Activated CD4-positive, alpha-beta T cell treated with anti-CD3 and anti-CD28 coated beads, Interleukin-2, amount 50 U/mL, for 16 hours (primary cell): ENCODE results near the gene DNAH11.
"Not testable (repeated sequence)": the region's sequence is repeated elsewhere in the genome, so short reads cannot be mapped to it uniquely, and the experiment has no call there.

Experiments used
- DNase-seq: peaks from one replicate; pipeline ENCODE4 v3.0.0-alpha.2; 2020

DNAH11 gene, protein sequence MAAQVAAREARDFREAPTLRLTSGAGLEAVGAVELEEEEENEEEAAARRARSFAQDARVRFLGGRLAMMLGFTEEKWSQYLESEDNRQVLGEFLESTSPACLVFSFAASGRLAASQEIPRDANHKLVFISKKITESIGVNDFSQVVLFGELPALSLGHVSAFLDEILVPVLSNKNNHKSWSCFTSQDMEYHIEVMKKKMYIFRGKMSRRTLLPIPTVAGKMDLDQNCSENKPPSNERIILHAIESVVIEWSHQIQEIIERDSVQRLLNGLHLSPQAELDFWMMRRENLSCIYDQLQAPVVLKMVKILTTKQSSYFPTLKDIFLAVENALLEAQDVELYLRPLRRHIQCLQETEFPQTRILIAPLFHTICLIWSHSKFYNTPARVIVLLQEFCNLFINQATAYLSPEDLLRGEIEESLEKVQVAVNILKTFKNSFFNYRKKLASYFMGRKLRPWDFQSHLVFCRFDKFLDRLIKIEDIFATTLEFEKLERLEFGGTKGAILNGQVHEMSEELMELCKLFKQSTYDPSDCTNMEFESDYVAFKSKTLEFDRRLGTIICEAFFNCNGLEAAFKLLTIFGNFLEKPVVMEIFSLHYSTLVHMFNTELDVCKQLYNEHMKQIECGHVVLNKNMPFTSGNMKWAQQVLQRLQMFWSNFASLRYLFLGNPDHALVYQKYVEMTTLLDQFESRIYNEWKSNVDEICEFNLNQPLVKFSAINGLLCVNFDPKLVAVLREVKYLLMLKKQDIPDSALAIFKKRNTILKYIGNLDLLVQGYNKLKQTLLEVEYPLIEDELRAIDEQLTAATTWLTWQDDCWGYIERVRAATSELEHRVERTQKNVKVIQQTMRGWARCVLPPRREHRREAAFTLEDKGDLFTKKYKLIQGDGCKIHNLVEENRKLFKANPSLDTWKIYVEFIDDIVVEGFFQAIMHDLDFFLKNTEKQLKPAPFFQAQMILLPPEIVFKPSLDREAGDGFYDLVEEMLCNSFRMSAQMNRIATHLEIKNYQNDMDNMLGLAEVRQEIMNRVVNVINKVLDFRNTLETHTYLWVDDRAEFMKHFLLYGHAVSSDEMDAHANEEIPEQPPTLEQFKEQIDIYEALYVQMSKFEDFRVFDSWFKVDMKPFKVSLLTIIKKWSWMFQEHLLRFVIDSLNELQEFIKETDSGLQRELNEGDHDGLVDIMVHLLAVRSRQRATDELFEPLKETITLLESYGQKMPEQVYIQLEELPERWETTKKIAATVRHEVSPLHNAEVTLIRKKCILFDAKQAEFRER (N-terminal part only)

DNA sequence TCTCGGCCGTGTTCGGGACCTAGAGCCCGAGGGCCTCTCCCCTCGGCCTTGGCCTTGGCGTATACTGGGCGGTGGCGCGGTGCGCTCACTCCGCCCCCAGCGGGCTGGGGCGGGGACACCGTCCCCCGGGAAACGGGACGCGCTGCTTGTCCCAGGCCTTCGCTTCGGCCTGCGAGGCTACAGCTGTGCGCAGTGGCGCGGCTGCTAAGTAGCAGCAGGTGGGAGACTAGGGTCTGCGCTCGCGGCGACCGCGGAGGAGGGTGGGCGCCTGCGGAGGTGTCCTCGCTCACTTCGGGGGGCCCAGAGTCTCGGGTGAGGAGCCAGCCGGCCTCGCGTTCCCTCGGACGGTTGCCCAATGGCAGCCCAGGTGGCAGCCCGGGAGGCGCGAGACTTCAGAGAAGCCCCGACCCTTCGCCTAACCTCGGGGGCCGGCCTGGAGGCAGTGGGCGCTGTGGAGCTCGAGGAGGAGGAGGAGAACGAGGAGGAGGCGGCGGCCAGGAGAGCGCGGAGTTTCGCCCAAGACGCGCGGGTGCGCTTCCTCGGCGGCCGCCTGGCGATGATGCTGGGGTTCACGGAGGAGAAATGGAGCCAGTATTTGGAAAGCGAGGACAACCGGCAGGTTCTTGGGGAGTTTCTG is at the start of gene DNAH11:
DNAH11 (plus strand) TSS at position 149 of the 637 bp plus-strand sequence; CDS start at position 356, 207 bp downstream.
- peak; percentile 10 for DNase-seq

DNA sequence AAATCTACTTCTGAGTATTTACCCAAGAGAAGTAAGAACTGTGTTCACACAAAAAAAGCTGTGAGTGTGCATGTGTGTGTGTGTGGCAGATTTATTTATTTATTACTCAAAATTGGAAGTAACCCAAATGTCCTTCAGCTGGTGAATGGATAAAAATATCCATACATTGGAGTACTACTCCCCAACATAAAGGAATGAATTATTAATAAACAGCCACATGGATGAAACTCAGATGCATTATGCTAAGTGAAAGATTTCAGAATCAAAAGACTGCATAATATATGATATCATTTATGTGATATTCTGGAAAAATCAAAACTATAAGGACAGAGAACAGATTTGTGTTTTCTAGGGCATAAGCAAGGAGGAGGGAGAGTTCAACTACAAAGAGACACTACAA is 47.1 kb upstream of the DNAH11 start:
- no peak for DNase-seq

DNA sequence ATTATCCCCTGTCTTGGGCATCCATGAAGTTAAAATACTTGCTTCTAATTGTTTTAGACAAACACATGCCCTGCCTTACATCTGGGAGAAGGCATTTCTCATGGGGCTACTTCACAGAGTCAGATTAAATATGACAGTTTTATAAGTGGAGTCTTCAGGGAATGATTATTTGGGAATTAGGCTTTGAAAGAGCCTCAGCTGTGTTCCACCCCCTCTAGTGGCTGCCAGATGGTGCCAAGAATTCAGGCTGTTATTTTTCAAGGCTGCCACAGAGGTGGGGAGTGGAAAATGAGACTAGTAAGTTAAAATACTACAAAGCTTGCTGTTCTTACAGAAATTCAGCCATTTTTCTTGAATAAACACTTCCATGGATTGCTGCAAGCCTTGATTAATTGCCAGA is 45.8 kb upstream of the DNAH11 start:
- DNase-seq, result no peak

DNA sequence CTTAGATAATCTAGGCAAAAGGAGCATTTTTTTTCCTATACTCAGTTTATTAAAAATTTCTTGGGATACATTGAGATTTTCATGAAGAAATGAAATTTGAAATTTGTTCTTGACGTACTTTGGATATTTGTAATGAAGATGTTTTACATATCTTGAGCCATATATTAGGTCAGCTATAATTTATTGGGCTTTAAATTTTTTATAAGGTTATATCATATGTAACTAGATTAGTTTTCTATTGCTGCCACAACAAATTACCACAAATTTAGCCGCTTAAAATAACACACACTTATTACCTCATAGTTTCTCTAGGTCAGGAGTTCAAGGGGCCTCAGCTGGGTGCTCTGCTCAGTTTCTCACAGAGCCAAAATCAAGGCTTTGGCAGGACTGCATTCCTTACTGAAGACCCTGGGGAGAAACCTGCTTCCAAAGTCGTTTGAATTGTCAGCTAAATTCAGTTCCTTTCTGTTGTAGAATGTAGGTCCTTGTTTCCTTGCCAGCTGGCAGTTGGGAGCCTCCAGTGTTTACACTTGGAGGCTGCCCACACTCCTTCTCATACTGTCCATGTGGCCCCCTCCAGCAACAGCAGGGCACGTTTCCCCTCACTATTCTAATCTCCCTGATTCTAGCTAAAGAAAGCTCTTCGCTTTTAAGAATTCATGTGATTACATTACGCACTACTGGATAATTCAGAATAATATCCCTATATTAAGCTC is 42.6 kb upstream of the DNAH11 start:
- no peak for DNase-seq

DNA sequence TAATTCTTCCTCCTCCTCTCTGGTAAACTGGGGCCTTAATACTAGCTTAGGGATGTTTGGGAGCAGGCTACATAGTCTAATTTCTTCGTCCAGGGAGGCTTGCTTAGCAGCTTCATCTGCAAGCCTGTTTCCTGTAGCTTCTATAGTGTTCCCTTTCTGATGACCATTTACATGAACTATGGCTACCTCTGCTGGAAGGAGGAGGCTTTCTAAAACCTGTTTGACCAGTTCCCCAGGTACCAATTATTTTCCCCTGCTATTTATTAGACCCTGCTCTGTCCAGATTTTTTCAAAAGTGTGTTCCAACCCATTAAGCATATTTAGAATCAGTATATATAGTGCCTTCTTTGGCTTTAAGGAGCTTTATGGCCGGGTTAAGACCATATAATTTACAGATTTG is 38.8 kb upstream of the DNAH11 start:
- no peak for DNase-seq

DNA sequence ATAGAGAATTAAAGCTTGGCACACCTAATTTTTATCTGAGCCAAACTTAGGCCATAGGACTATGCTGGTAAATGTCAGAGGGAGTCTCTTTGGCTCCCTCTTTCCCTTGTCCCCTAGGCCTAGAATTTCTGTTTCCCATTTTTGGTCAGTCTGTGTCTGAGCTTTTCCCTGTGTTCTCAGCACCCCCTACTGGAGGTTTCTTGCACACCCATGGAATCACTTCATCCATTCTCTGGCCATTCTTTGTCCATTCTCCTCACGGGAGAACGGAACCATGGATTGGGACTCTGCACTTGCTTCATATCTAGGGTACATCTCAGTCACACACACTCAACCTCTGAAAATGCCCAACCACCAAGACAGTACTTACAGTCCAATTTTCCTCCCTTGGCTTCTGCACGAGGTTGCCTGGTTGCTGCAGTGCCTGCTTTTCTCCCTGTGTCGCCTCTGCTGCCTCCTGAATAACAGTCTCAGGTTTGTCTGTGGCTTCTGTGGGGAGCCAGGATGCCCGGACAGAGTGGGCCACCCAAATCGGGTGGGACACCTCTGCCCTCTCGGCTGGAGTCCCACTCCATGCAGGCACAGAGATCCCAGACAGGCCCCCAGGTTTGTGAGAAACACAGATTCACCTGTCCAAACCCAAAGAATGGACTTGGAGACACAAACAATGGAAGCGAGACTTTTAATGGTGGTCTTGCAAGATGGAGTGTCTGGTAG is 35.1 kb upstream of the DNAH11 start:
- peak; percentile 19 for DNase-seq

DNA sequence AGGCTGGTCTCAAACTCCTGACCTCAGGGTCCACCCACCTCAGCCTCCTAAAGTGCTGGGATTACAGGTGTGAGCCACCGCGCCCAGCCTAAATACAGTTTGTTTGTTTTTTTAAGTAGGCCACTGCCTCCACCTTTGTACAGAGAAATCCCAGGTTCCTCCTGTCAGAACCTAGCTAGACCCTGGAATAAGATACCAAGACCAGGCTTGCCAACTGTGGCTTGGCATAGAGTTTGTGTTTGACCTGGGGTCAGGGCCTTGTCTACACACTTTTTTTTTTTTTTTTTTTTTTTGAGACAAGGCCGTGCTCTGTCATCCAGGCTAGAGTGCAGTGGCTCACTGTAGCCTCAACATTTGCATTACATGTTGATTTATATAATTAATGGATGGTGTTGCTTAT is 34.3 kb upstream of the DNAH11 start:
- DNase-seq, result no peak

DNA sequence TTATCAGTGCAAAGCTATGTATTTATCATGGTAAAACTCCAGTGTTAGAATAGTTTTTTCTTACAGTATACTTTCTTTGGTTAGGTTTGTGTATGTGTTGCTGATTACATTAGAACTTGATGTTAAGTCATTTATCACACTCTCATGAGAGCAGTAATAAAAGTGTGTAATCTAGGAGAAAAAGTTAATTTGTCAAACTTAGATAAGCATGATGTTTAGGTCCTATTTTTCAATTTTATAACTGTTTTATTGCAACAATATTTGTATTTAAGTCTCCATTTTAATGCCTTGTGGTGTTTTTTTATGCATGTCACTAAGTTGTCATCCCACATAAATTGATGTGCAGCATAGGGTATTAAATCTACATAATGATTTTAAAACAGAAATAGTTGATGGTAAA is 28.8 kb upstream of the DNAH11 start:
- no peak for DNase-seq

DNA sequence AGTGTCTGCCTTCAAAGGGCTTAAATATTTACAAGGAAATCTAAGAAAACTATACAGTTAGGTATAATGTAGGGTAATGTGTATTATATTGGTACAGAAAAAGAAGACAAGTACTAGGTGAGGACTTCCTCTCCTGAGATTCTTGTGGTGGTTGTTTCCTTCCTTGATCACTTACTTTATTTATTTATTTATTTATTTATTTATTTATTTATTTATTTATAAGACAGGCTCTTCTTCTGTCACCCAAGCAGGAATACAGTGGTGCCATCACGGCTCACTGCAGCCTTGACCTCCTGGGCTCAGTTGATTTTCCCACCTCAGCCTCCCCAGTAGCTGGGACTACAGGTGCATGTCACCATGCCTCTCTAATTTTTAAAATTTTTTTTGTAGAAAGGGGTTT is 18.2 kb upstream of the DNAH11 start:
- DNase-seq, result no peak

DNA sequence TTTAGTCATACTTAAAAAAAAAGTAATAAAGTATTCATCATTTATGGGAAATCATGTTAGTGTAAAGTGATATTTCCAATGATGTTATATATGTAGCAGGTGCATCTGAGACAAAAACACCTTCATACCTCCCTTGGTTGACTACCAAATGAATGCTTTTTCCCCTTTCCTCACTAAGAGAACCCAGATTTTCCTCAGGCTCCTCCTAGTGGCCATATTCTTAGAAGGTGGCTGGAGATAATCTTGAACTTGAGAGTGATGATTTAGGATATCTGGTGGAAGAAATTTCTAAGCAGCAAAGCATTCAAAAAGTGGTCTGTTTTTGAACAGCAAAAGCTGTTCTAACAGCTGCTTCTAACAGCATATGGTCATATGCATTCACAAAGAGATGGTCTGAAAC is 16.8 kb upstream of the DNAH11 start:
- DNase-seq, result no peak

DNA sequence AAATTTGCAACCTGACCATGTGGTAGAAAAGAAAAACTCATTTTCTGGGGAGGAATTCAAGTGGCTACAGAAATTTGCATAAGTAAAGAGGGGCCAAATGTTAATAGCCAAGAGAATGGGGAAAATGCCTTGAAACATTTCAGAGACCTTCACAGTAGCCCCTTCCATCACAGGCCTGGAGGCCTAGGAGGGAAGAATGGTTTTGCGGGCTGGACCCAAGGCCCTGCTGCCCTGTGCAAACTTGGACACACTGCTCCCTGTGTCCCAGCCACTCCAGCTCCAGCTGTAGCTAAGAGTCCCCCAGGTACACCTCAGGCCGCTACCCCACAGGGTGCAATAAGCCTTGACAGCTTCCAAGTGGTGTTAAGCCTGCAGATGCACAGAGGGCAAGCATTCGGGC is 16.4 kb upstream of the DNAH11 start:
- DNase-seq, result no peak

DNA sequence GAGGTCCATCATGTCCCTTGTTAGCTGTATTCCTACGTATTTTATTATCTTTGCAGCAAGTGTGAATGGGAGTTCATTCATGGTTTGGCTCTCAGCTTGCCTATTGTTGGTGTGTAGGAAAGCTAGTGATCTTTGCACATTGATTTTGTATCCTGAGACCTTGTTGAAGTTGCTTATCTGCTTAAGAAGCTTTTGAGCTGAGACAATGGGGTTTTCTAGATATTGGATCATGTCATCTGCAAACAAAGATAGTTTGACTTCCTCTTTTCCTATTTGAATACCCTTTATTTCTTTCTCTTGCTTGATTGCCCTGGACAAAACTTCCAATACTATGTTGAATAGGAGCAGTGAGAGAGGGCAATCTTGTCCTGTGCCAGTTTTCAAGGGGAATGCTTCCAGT is 10.4 kb upstream of the DNAH11 start:
- not testable (repeated sequence) for DNase-seq

DNA sequence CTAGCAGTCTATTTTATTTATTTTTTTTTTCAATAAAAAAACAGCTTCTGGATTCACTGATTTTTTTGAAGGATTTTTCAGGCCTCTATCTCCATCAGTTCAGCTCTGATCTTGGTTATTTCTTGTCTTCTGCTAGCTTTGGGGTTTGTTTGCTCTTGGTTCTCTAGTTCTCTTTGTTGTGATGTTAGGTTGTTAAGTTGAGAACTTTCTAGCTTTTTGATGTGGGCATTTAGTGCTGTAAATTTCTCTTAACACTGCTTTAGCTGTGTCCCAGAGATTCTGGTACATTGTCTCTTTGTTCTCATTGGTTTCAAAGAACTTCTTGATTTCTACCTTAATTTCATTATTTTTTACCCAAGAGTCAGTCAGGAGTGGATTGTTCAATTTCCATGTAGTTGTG is 9.2 kb upstream of the DNAH11 start:
- DNase-seq, result not testable (repeated sequence)

DNA sequence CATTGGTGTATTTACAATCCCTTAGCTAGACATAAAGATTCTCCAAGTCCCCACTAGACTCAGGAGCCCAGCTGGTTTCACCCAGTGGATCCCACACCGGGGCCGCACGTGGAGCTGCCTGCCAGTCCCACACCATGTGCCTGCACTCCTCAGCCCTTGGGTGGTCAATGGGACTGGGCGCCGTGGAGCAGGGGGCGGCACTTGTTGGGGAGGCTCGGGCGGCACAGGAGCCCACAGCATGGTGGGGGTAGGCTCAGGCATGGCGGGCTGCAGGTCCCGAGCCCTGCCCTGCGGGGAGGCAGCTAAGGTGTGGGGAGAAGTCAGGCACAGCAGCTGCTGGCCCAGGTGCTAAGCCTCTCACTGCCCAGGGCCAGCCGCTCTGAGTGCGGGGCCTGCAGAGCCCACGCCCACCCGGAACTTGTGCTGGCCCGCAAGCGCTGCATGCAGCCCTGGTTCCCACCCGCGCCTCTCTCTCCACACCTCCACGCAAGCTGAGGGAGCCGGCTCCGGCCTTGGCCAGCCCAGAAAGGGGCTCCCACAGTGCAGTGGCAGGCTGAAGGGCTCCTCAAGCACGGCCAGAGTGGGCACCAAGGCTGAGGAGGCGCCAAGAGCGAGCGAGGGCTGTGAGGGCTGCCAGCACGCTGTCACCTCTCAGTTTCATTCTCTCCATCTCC is 6.3 kb upstream of the DNAH11 start:
- DNase-seq, result not testable (repeated sequence)

DNA sequence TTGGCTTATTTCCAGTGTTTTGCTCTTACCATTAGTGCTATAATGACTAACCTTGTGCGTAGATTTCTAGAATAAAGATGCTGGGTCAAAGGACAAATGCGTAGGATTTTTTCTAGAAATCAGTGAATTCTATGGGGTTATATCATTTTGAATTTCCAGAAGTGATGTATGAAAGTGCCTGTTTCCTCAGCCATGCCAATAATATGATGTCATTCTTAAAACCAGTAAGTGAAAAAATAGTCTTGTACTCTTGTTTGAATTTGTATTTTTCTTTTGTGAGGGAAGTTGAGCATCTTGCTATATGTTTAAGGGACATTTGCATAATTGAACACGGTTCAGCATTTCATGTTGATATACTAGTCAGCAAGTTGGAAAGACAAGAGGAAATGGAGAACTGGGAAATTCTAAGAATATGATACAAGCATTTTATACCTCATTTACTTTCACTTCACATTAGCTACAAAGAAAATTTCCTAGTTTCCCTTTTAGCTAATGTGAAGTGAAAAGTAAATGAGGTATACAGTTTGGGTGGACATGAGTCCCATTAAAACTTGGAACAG is 3.8 kb upstream of the DNAH11 start:
- DNase-seq, result no peak

DNA sequence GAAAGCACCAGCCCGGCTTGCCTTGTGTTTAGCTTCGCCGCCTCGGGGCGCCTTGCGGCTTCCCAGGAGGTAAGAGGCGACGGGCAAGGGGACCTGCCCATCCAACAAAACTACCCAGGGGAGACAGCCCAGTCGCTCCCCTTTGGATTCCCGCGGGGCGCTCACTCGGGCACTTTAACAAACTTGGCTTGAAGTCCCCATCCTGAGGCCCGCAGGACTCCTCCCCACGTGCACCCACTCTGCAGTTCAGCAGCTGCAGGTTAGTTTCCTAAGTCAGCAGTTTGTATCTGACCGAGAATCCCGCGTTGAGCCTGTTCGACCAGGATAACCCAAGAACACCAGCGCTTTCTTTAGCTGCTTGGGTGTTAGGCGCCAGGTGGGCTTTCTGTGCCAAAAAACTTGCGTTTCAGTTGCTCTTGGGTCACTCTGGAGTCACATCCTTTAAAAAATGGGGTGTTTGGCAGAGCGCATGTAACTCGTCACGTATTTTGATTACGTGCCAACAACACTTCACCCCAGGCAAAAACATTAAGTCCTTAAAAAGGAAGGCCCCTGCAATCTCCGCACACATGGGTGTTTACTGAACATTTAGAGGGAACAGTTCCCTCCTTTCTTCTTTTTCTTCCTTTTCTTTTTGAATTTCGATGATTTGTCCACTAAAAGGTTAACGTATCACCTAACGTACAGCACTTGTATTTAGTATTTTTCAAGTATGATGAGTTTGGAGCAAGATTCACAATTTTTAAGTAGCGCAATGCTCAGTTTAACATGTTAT is 876 bp downstream of the DNAH11 start:
- DNase-seq, result no peak

DNA sequence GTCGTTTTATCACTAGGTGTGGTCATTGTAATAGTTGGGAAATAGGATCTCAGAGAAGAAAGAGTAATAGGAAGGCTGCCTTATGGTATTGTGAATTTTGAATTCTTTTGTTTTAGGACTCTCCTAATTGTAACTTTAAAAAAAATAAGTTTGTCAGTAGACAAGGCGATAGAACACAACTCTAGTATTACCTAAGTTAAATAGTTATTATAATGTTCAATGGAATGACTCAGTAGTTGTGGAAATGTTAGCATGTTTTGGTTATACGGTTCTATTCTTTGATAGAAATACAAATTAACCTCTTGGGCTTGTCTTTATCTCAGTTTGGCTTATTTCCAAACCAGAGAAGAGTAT is 1.4 kb downstream of the DNAH11 start:
- no peak for DNase-seq

DNA sequence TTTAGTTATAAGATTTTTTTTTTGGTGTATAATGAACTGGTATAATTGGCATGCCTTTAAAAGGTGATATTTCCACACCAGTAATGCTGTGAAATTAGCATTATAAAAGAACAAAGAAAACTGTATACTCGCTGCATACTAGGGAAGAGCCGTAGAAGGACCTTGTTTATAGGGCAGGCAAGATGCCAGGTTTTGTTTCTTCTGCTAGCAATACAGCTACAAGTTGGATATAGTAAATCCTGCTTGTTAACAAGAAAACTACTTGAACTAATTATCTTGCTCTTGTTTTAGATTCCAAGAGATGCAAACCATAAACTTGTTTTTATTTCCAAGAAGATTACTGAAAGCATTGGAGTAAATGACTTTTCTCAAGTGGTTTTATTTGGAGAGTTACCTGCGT is 1.9 kb downstream of the DNAH11 start:
- no peak for DNase-seq

DNA sequence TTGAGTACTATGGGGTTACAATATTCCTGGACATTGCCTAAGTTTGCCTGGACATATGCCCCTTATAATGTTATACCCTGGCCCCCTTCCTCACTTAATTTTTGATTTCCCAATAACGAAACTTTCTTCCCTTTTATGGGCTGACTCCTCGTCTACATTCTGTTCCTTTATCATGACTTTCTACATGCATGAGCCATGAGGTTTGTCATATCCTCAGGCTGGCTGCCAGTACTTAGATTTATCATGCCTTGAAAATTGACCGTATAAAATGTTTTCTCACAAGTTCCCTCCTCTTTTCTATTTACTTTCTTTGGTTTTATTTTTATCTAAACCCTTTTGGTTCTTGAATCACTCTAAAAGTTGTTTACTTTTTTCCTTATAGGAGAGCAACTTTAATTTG is 4.7 kb downstream of the DNAH11 start:
- no peak for DNase-seq

DNA sequence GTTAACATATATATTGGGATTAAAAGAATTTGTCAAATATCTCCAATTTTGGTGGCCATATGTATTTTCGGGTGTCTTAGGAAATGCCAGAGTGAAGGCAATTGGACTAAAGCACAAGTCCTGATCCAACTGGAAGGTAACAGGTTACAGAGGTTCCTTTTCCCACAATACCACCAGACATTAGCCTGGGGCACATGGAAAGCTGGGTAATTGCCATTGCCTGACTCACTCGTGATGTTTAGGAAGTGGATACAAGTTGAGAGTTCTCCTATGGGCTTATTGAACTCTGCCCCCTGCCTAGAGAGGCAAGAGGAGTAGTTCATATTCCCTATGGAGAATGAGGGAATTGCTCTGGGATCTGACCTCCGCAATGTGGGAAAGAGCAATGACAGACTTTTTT is 5.7 kb downstream of the DNAH11 start:
- DNase-seq, result no peak
